Hematopoietic multipotent progenitor cell treated with erythropoietin and hydrocortisone succinate and interleukin-3 and kit ligand, for 8 days (in vitro differentiated cells): ENCODE measurements around the gene SBK1.
A peak's percentile ranks its signal among the peaks of the same experiment; 100 is the strongest.
"Not testable (repeated sequence)": the region's sequence is repeated elsewhere in the genome, so short reads cannot be mapped to it uniquely, and the experiment has no call there.

Source experiments
- DNase-seq: peaks from one replicate; pipeline ENCODE4 v3.0.0-alpha.2; 2015

SBK1 gene

GRCh38 chr16:28310796-28311195, 18.5 kb downstream of the SBK1 start:
- no peak for DNase-seq

GRCh38 chr16:28311413-28311812, 19.1 kb downstream of the SBK1 start:
- no peak for DNase-seq

- no peak for DNase-seq
Measured at GRCh38 chr16:28311913-28312312, 19.6 kb downstream of the SBK1 start.

GRCh38 chr16:28312327-28312726, 20.0 kb downstream of the SBK1 start:
- no peak for DNase-seq

- DNase-seq: no peak
Measured at GRCh38 chr16:28313587-28313986, 21.3 kb downstream of the SBK1 start.

GRCh38 chr16:28316054-28316453, 23.7 kb downstream of the SBK1 start:
- DNase-seq: no peak

GRCh38 chr16:28317040-28317880, 24.9 kb downstream of the SBK1 start:
- DNase-seq: peak; percentile 46

GRCh38 chr16:28318042-28318744, 25.9 kb downstream of the SBK1 start:
- DNase-seq: no peak

- DNase-seq: no peak
Measured at GRCh38 chr16:28319476-28320022, 27.2 kb downstream of the SBK1 start.

GRCh38 chr16:28320023-28320561, 27.8 kb downstream of the SBK1 start:
- DNase-seq: no peak

- DNase-seq: no peak
Measured at GRCh38 chr16:28320741-28321140, 28.4 kb downstream of the SBK1 start.

- peak; percentile 14 for DNase-seq
Measured at GRCh38 chr16:28321700-28322411, 29.5 kb downstream of the SBK1 start.

GRCh38 chr16:28324235-28324886, 32.0 kb downstream of the SBK1 start:
- no peak for DNase-seq

GRCh38 chr16:28324887-28325279, 32.6 kb downstream of the SBK1 start:
- no peak for DNase-seq

- peak; percentile 66 for DNase-seq
Measured at GRCh38 chr16:28326881-28327610, 34.7 kb downstream of the SBK1 start.

GRCh38 chr16:28330232-28330631, 37.9 kb downstream of the SBK1 start:
- DNase-seq: not testable (repeated sequence)

- not testable (repeated sequence) for DNase-seq
Measured at GRCh38 chr16:28330981-28331380, 38.7 kb downstream of the SBK1 start.

- not testable (repeated sequence) for DNase-seq
Measured at GRCh38 chr16:28332632-28333031, 40.3 kb downstream of the SBK1 start.

GRCh38 chr16:28335678-28336077, 43.4 kb downstream of the SBK1 start:
- not testable (repeated sequence) for DNase-seq

- not testable (repeated sequence) for DNase-seq
Measured at GRCh38 chr16:28336940-28337710, 44.8 kb downstream of the SBK1 start.

GRCh38 chr16:28338230-28338629, 45.9 kb downstream of the SBK1 start:
- DNase-seq: not testable (repeated sequence)
